CD4-positive, alpha-beta T cell (primary cell): ENCODE data around the gene EXOC1. TPM values are rescaled to one million over a fixed set of nuclear protein-coding genes. Genes with fewer than 3 reads are reported as not detected.

ENCODE experiments used
- ATAC-seq: fragments of 200-7000 bp; cut with Tn5 transposase; one replicate; pipeline ENCODE4 v1.10.0; 2022; ENCODE audit warnings: mild to moderate bottlenecking; ENCODE audit not compliant: poor library complexity
- CTCF ChIA-PET: fragments of 350-600 bp; sonication (Branson Sonifier 250); formaldehyde crosslinking; loops from one replicate; lab custom pipeline; 2021; ENCODE audit warnings: antibody characterized with exemption, inconsistent platforms; lab: Charles Lee
- POLR2A ChIA-PET: fragments of 350-600 bp; sonication (Branson Sonifier 250); formaldehyde crosslinking; loops from one replicate; lab custom pipeline; 2021; ENCODE audit warnings: antibody characterized with exemption, inconsistent platforms; lab: Charles Lee
- DNase-seq, 14 experiments: peaks; one replicate each; pipeline ENCODE4 v3.0.0-alpha.2; 2013 to 2020; ENCODE audit warnings: mixed read lengths in 2 of 14
- H3K27ac ChIP-seq, 2 donors: one replicate each; pipeline versions ENCODE4 v1.5.1 to v1.7.0; 2013; ENCODE audit warnings: low read length in 2 of 2, low read depth in 1 of 2, mild to moderate bottlenecking in 1 of 2
- H3K27me3 ChIP-seq, 2 experiments: 1 replicate in 1 of 2; 2 replicates in 1 of 2; pipeline versions ENCODE4 v1.6.1 to v1.7.0; 2013; ENCODE audit warnings: low read length in 2 of 2, control low read depth in 1 of 2, mild to moderate bottlenecking in 1 of 2, moderate library complexity in 1 of 2; ENCODE audit not compliant: insufficient read depth in 2 of 2, control insufficient read depth in 1 of 2
- H3K36me3 ChIP-seq: one replicate; pipeline ENCODE4 v1.6.1; 2013; ENCODE audit warnings: low read length, control low read depth; ENCODE audit not compliant: insufficient read depth
- H3K4me1 ChIP-seq: one replicate; pipeline ENCODE4 v1.6.1; 2013; ENCODE audit warnings: low read length, control low read depth; ENCODE audit not compliant: insufficient read depth
- H3K4me3 ChIP-seq: one replicate; pipeline ENCODE4 v1.5.1; 2013; ENCODE audit warnings: mild to moderate bottlenecking, low read length, moderate library complexity
- H3K9me3 ChIP-seq, 2 experiments: 1 replicate in 1 of 2; 2 replicates in 1 of 2; pipeline versions ENCODE4 v1.6.1 to v1.7.0; 2013; ENCODE audit warnings: low read length in 2 of 2, mild to moderate bottlenecking in 2 of 2, control low read depth in 1 of 2, moderate library complexity in 1 of 2; ENCODE audit not compliant: control insufficient read depth in 1 of 2, insufficient read depth in 1 of 2
- H3K27ac Mint-ChIP-seq: one replicate; pipeline ENCODE4 v1.8.0; 2020; ENCODE audit warnings: mixed read lengths
- H3K27me3 Mint-ChIP-seq: one replicate; pipeline ENCODE4 v1.8.0; 2021; ENCODE audit warnings: mixed read lengths
- H3K36me3 Mint-ChIP-seq: one replicate; pipeline ENCODE4 v1.8.0; 2021; ENCODE audit warnings: low read depth, mixed read lengths
- H3K4me1 Mint-ChIP-seq: one replicate; pipeline ENCODE4 v1.8.0; 2021; ENCODE audit warnings: low read depth, mixed read lengths
- H3K4me3 Mint-ChIP-seq: one replicate; pipeline ENCODE4 v1.8.0; 2020; ENCODE audit warnings: mild to moderate bottlenecking, mixed read lengths
- H3K9me3 Mint-ChIP-seq: one replicate; pipeline ENCODE4 v1.8.0; 2020; ENCODE audit warnings: mixed read lengths
- intact Hi-C, 2 experiments: fragments of 100-400 bp; cut with DNase I in 1 of 2; cut with micrococcal nuclease in 1 of 2; formaldehyde crosslinking; loops; one replicate each; pipeline versions ENCODE4 v1.15.1 to v1.9.0; 2023 to 2025; cut with DNase I, micrococcal nuclease
- total RNA-seq, 174 experiments: library from RNA in 2 of 174; stranded (reverse) in 2 of 174; gene quantifications; one replicate each; pipeline ENCODE4 v1.2.3 and lab custom pipeline; 2021 to 2026
- TF ChIP-seq, protein P1 (sequence below): fragments of 200-600 bp; IDR thresholded peaks from one replicate; pipeline ENCODE4 v1.8.0; 2022; ENCODE audit warnings: antibody characterized with exemption, mild to moderate bottlenecking

The EXOC1 gene
- total RNA-seq, 2 experiments from 2014 or later, result 15.2 to 15.7 TPM

DNA sequence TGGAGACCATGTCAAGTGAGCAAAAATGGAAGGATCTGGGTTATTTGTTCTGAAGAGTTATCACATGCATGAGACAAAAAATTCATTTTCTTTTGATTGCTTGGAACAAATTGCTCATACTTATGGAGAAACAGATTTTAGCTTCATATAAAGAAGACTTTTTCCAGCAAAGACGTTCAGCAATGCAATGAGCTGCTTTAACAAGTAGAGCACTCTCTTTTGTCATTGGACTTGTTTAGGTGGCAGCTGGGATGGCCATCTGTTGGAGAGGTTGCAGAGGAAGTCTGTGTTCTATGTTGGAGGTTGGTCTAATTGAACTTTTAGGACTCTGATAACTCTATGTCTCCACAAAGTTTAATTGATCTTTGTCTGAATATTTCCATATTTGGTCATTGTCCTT lies 75.4 kb downstream of the EXOC1 start:
- Histone ChIP-seq H3K27ac (no peak overlapping the region), H3K27me3 (no peaks in the 10 kb centered on the region), H3K9me3 (peaks cover 0 to 4% of the 10 kb centered on the region in 2 experiments), H3K36me3 (no peaks in the 10 kb centered on the region), H3K4me1 (no peaks in the 10 kb centered on the region), H3K4me3 (no peak overlapping the region)
- Mint-ChIP-seq H3K36me3 (peaks cover 3% of the 10 kb centered on the region), H3K4me3 (no peak overlapping the region), H3K4me1 (no peaks in the 10 kb centered on the region), H3K27ac (no peak overlapping the region), H3K9me3 (no peaks in the 10 kb centered on the region), H3K27me3 (no peaks in the 10 kb centered on the region)
- no peak for DNase-seq
- ATAC-seq, result no peak
- ChIA-PET CTCF (no interaction called here), POLR2A (no interaction called here)
- TF ChIP-seq, protein P1, sequence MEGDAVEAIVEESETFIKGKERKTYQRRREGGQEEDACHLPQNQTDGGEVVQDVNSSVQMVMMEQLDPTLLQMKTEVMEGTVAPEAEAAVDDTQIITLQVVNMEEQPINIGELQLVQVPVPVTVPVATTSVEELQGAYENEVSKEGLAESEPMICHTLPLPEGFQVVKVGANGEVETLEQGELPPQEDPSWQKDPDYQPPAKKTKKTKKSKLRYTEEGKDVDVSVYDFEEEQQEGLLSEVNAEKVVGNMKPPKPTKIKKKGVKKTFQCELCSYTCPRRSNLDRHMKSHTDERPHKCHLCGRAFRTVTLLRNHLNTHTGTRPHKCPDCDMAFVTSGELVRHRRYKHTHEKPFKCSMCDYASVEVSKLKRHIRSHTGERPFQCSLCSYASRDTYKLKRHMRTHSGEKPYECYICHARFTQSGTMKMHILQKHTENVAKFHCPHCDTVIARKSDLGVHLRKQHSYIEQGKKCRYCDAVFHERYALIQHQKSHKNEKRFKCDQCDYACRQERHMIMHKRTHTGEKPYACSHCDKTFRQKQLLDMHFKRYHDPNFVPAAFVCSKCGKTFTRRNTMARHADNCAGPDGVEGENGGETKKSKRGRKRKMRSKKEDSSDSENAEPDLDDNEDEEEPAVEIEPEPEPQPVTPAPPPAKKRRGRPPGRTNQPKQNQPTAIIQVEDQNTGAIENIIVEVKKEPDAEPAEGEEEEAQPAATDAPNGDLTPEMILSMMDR, result no peak
- intact Hi-C loops, result no loop called here

DNA sequence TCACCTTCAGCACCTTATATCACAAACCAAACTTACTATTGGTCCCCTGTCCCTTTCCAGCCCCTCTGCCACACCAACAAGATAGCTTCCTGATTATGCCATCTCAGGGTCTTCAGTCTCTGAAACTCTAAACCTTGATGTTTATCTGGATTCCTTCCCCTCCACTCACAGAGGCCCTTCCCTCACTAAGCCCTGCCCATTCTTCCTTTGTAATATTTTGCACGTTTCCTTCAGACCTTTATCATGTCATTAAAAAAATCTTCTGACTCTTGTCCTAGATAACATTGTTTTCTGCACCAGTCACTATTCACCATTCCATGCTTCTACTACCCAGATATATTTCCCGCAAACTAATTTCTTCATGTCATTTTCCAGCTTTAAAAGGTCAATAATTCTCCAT lies 77.6 kb downstream of the EXOC1 start:
- no peaks in the 10 kb centered on the region for H3K4me1 ChIP-seq
- intact Hi-C loops, result no loop called here
- Mint-ChIP-seq H3K9me3 (peaks cover 5% of the 10 kb centered on the region), H3K27ac (no peak overlapping the region), H3K36me3 (peaks cover 16% of the 10 kb centered on the region), H3K27me3 (no peaks in the 10 kb centered on the region), H3K4me3 (no peak overlapping the region), H3K4me1 (no peaks in the 10 kb centered on the region)
- POLR2A ChIA-PET, result no interaction called here
- H3K9me3 ChIP-seq, result peaks cover 4 to 7% of the 10 kb centered on the region in 2 experiments
- ATAC-seq (no peak), DNase-seq (no peak)
- TF ChIP-seq, protein P1, result no peak
- H3K4me3 ChIP-seq, result no peak overlapping the region
- no peak overlapping the region for H3K27ac ChIP-seq
- H3K27me3 ChIP-seq, result no peaks in the 10 kb centered on the region
- H3K36me3 ChIP-seq, result no peaks in the 10 kb centered on the region
- CTCF ChIA-PET, result no interaction called here

DNA sequence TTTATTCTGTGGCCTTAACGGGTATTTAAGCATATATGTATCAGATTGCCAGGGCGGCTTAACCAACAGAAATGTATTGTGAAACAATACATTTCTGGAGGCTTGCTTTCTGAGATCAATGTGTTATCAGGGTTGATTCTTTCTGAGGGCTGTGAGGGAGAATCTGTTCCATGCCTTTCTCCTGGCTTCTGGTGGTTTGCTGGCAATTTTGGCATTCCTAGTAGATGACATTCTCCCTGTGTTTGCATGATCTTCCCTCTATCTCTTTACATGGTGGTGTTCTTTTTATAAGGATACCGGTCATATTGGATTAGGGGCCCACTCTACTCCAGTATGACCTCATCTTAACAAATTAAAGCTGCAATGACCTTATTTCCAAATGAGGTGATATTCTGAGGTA lies 78.4 kb downstream of the EXOC1 start:
- CTCF ChIA-PET, result no interaction called here
- Mint-ChIP-seq H3K27ac (no peak overlapping the region), H3K27me3 (no peaks in the 10 kb centered on the region), H3K4me3 (no peak overlapping the region), H3K36me3 (peaks cover 24% of the 10 kb centered on the region), H3K4me1 (no peaks in the 10 kb centered on the region), H3K9me3 (peaks cover 10% of the 10 kb centered on the region)
- Histone ChIP-seq H3K27me3 (no peaks in the 10 kb centered on the region), H3K27ac (no peak overlapping the region), H3K36me3 (no peaks in the 10 kb centered on the region), H3K9me3 (peaks cover 4 to 9% of the 10 kb centered on the region in 2 experiments), H3K4me3 (no peak overlapping the region), H3K4me1 (no peaks in the 10 kb centered on the region)
- DNase-seq (no peak), ATAC-seq (no peak)
- TF ChIP-seq, protein P1, result no peak
- intact Hi-C loops, result no loop called here
- POLR2A ChIA-PET, result interaction anchor here (0.8 kb wide), 1 partner anchor 24 kb away, joined by 3 read pairs; no protein-coding TSS in a partner anchor
